ENCODE measurements around the gene FAHD2A.
"Not testable (repeated sequence)": the region's sequence is repeated elsewhere in the genome, so short reads cannot be mapped to it uniquely, and the experiment has no call there.

The FAHD2A gene

GRCh38 chr2:95374921-95375471 is 27.5 kb upstream of the FAHD2A start:
- no peak for FAIRE-seq
- DNase-seq (ENCODE audit: insufficient read length, low spot score), result no peak
- no peak for TF ChIP-seq TAF1 (IDR thresholded peaks at IDR 0.05; ENCODE audit: low read depth, low read length)
- TF ChIP-seq POLR2AphosphoS5 (IDR thresholded peaks at IDR 0.05; ENCODE audit: low read depth, low read length), result no peak
- TF ChIP-seq SPI1 (IDR thresholded peaks at IDR 0.05; ENCODE audit: low read depth, low read length), result no peak
- no peak for TF ChIP-seq POLR2A (IDR thresholded peaks at IDR 0.05; ENCODE audit: low read depth, low read length)
- TF ChIP-seq POU2F2 (IDR thresholded peaks at IDR 0.05; ENCODE audit: low read depth, low read length), result no peak
- no peak for TF ChIP-seq PAX5 (IDR thresholded peaks at IDR 0.05; ENCODE audit: insufficient read depth, low read length, severe bottlenecking)

GRCh38 chr2:95375532-95376150 is 26.9 kb upstream of the FAHD2A start:
- DNase-seq (ENCODE audit: insufficient read length, low spot score) (no peak), FAIRE-seq (no peak)

GRCh38 chr2:95376311-95377215 is 25.9 kb upstream of the FAHD2A start:
- FAIRE-seq, result no peak
- no peak for DNase-seq (ENCODE audit: insufficient read length, low spot score)

More at GRCh38 chr2:95375532-95376150, 26.9 kb upstream of the FAHD2A start:
- TF ChIP-seq POLR2AphosphoS5 (IDR thresholded peaks at IDR 0.05; ENCODE audit: low read depth, low read length) (no peak), POLR2A (IDR thresholded peaks at IDR 0.05; ENCODE audit: low read depth, low read length) (no peak), POU2F2 (IDR thresholded peaks at IDR 0.05; ENCODE audit: low read depth, low read length) (no peak), PAX5 (IDR thresholded peaks at IDR 0.05; ENCODE audit: insufficient read depth, low read length, severe bottlenecking) (no peak), TAF1 (IDR thresholded peaks at IDR 0.05; ENCODE audit: low read depth, low read length) (no peak), SPI1 (IDR thresholded peaks at IDR 0.05; ENCODE audit: low read depth, low read length) (no peak)

GRCh38 chr2:95377216-95378123 is 25.0 kb upstream of the FAHD2A start:
- TF ChIP-seq PAX5 (IDR thresholded peaks at IDR 0.05; ENCODE audit: insufficient read depth, low read length, severe bottlenecking) (no peak), POLR2A (IDR thresholded peaks at IDR 0.05; ENCODE audit: low read depth, low read length) (no peak), POLR2AphosphoS5 (IDR thresholded peaks at IDR 0.05; ENCODE audit: low read depth, low read length) (no peak), POU2F2 (IDR thresholded peaks at IDR 0.05; ENCODE audit: low read depth, low read length) (no peak)
- FAIRE-seq (no peak), DNase-seq (ENCODE audit: insufficient read length, low spot score) (no peak)

More at GRCh38 chr2:95376311-95377215, 25.9 kb upstream of the FAHD2A start:
- TF ChIP-seq SPI1 (IDR thresholded peaks at IDR 0.05; ENCODE audit: low read depth, low read length) (no peak), POLR2A (IDR thresholded peaks at IDR 0.05; ENCODE audit: low read depth, low read length) (no peak), PAX5 (IDR thresholded peaks at IDR 0.05; ENCODE audit: insufficient read depth, low read length, severe bottlenecking) (no peak), POLR2AphosphoS5 (IDR thresholded peaks at IDR 0.05; ENCODE audit: low read depth, low read length) (no peak), POU2F2 (IDR thresholded peaks at IDR 0.05; ENCODE audit: low read depth, low read length) (no peak), TAF1 (IDR thresholded peaks at IDR 0.05; ENCODE audit: low read depth, low read length) (no peak)

GRCh38 chr2:95378281-95378680 is 24.2 kb upstream of the FAHD2A start:
- FAIRE-seq; DNase-seq (ENCODE audit: insufficient read length, low spot score): not testable (repeated sequence)

- no peak for FAIRE-seq
- no peak for TF ChIP-seq POU2F2 (IDR thresholded peaks at IDR 0.05; ENCODE audit: low read depth, low read length)
- no peak for TF ChIP-seq POLR2AphosphoS5 (IDR thresholded peaks at IDR 0.05; ENCODE audit: low read depth, low read length)
- peak; percentile 11; the same call in 1 of the 2 replicates for TF ChIP-seq SPI1 (IDR thresholded peaks at IDR 0.05; ENCODE audit: low read depth, low read length)
- TF ChIP-seq TAF1 (IDR thresholded peaks at IDR 0.05; ENCODE audit: low read depth, low read length), result no peak
- TF ChIP-seq PAX5 (IDR thresholded peaks at IDR 0.05; ENCODE audit: insufficient read depth, low read length, severe bottlenecking), result no peak
- TF ChIP-seq POLR2A (IDR thresholded peaks at IDR 0.05; ENCODE audit: low read depth, low read length), result no peak
- DNase-seq (ENCODE audit: insufficient read length, low spot score), result no peak
Observed at GRCh38 chr2:95379371-95379831, 23.1 kb upstream of the FAHD2A start.

- DNase-seq (ENCODE audit: insufficient read length, low spot score) (no peak), FAIRE-seq (no peak)
- TF ChIP-seq TAF1 (IDR thresholded peaks at IDR 0.05; ENCODE audit: low read depth, low read length), result no peak
- no peak for TF ChIP-seq POLR2AphosphoS5 (IDR thresholded peaks at IDR 0.05; ENCODE audit: low read depth, low read length)
- TF ChIP-seq POU2F2 (IDR thresholded peaks at IDR 0.05; ENCODE audit: low read depth, low read length), result no peak
Observed at GRCh38 chr2:95380280-95380679, 22.2 kb upstream of the FAHD2A start.

GRCh38 chr2:95380731-95381130 is 21.8 kb upstream of the FAHD2A start:
- DNase-seq (ENCODE audit: insufficient read length, low spot score), result no peak

More at GRCh38 chr2:95380731-95381130, 21.8 kb upstream of the FAHD2A start:
- no peak for TF ChIP-seq POLR2AphosphoS5 (IDR thresholded peaks at IDR 0.05; ENCODE audit: low read depth, low read length)
- no peak for FAIRE-seq
